Osteoblast (primary cell): ENCODE measurements around the gene OTC. TPM values are rescaled to one million over a fixed set of nuclear protein-coding genes. Genes with fewer than 3 reads are reported as not detected.

ENCODE experiments used
- DNase-seq: peaks from one replicate; pipeline ENCODE4 v3.0.0; 2011; ENCODE audit warnings: low spot score, mixed read lengths; ENCODE audit not compliant: insufficient read length; ENCODE audit errors: missing footprints
- H2AFZ ChIP-seq: 2 replicates; pipeline ENCODE4 v1.6.0; 2011; ENCODE audit warnings: mild to moderate bottlenecking, low read length
- H3K27ac ChIP-seq: 2 replicates; pipeline ENCODE4 v1.5.1; 2011; ENCODE audit warnings: mild to moderate bottlenecking, low read depth, low read length, moderate library complexity
- H3K27me3 ChIP-seq: 2 replicates; pipeline ENCODE4 v1.6.0; 2012; ENCODE audit warnings: mild to moderate bottlenecking, control low read depth, inconsistent platforms, low read length, moderate library complexity; ENCODE audit not compliant: insufficient read depth
- H3K36me3 ChIP-seq: 2 replicates; pipeline ENCODE4 v1.5.1; 2011; ENCODE audit warnings: mild to moderate bottlenecking, low read length, control low read depth, moderate library complexity; ENCODE audit not compliant: insufficient read depth
- H3K4me1 ChIP-seq: 2 replicates; pipeline ENCODE4 v1.5.1; 2011; ENCODE audit warnings: mild to moderate bottlenecking, low read length, control low read depth, moderate library complexity; ENCODE audit not compliant: insufficient read depth
- H3K4me2 ChIP-seq: 2 replicates; pipeline ENCODE4 v1.6.0; 2011; ENCODE audit warnings: mild to moderate bottlenecking, low read length; ENCODE audit not compliant: insufficient read depth
- H3K4me3 ChIP-seq: fragments of 200-600 bp; sonication (generic); 3 replicates; pipeline ENCODE4 v1.5.1; 2012; ENCODE audit warnings: mild to moderate bottlenecking, low read length, inconsistent platforms; ENCODE audit not compliant: insufficient read depth
- H3K79me2 ChIP-seq: 2 replicates; pipeline ENCODE4 v1.6.0; 2012; ENCODE audit warnings: mild to moderate bottlenecking, low read length, control low read depth, inconsistent platforms; ENCODE audit not compliant: insufficient read depth
- H3K9me3 ChIP-seq: 2 replicates; pipeline ENCODE4 v1.5.1; 2011; ENCODE audit warnings: low read depth, low read length, control low read depth
- H4K20me1 ChIP-seq: 2 replicates; pipeline ENCODE4 v1.6.0; 2012; ENCODE audit warnings: mild to moderate bottlenecking, low read length, control low read depth; ENCODE audit not compliant: insufficient read depth
- CTCF ChIP-seq: IDR thresholded peaks from 2 replicates; pipeline ENCODE4 v1.5.1; 2011; ENCODE audit warnings: mild to moderate bottlenecking, low read depth, low read length, moderate library complexity; ENCODE audit errors: extremely low read depth
- total RNA-seq: library from RNA; depleted of rRNA; stranded (reverse); fragments of >200 nt; gene quantifications from 2 replicates; pipeline ENCODE4 v1.2.3, GENCODE V29; 2012

Gene OTC
- total RNA-seq, 1 donor = not detected

GRCh38 chrX:38341442-38341841 lies 11.0 kb upstream of the OTC start:
- no peaks in the 10 kb centered on the region for H3K9me3 ChIP-seq
- no peak overlapping the region for H3K27ac ChIP-seq
- no peak for TF ChIP-seq CTCF
- no peak for DNase-seq
- no peaks in the 10 kb centered on the region for H4K20me1 ChIP-seq
- peaks cover 7% of the 10 kb centered on the region for H3K27me3 ChIP-seq
- no peaks in the 10 kb centered on the region for H3K36me3 ChIP-seq
- no peaks in the 10 kb centered on the region for H3K79me2 ChIP-seq
- H3K4me2 ChIP-seq = no peak overlapping the region
- no peaks in the 10 kb centered on the region for H3K4me1 ChIP-seq
- no peak overlapping the region for H2AFZ ChIP-seq
- H3K4me3 ChIP-seq = no peak overlapping the region

GRCh38 chrX:38342853-38343778 lies 9.3 kb upstream of the OTC start:
- Histone ChIP-seq H3K4me3 (no peak overlapping the region), H3K4me2 (no peak overlapping the region), H3K9me3 (no peaks in the 10 kb centered on the region), H3K27me3 (peaks cover 7% of the 10 kb centered on the region), H3K79me2 (no peaks in the 10 kb centered on the region), H3K27ac (no peak overlapping the region), H3K36me3 (no peaks in the 10 kb centered on the region), H4K20me1 (no peaks in the 10 kb centered on the region), H3K4me1 (no peaks in the 10 kb centered on the region), H2AFZ (no peak overlapping the region)
- no peak for TF ChIP-seq CTCF
- no peak for DNase-seq

- TF ChIP-seq CTCF = no peak
- Histone ChIP-seq H3K36me3 (no peaks in the 10 kb centered on the region), H2AFZ (no peak overlapping the region), H3K4me2 (no peak overlapping the region), H3K27ac (no peak overlapping the region), H3K9me3 (no peaks in the 10 kb centered on the region), H4K20me1 (no peaks in the 10 kb centered on the region), H3K79me2 (no peaks in the 10 kb centered on the region), H3K4me1 (no peaks in the 10 kb centered on the region), H3K27me3 (peaks cover 11% of the 10 kb centered on the region), H3K4me3 (no peak overlapping the region)
- no peak for DNase-seq
These were observed 6.3 kb upstream of the OTC start for GRCh38 chrX:38346150-38346549.

GRCh38 chrX:38347136-38347535 lies 5.3 kb upstream of the OTC start:
- no peaks in the 10 kb centered on the region for H3K79me2 ChIP-seq
- no peak for TF ChIP-seq CTCF

More at GRCh38 chrX:38347136-38347535, 5.3 kb upstream of the OTC start:
- H3K36me3 ChIP-seq = no peaks in the 10 kb centered on the region
- no peaks in the 10 kb centered on the region for H4K20me1 ChIP-seq
- no peak overlapping the region for H3K4me2 ChIP-seq
- H3K27me3 ChIP-seq = peaks cover 11% of the 10 kb centered on the region
- H3K4me3 ChIP-seq = no peak overlapping the region
- no peak for DNase-seq
- H3K27ac ChIP-seq = no peak overlapping the region
- no peak overlapping the region for H2AFZ ChIP-seq
- no peaks in the 10 kb centered on the region for H3K9me3 ChIP-seq
- H3K4me1 ChIP-seq = no peaks in the 10 kb centered on the region
